Measurements from ENCODE around the gene COBL. TPM values are rescaled to one million over a fixed set of nuclear protein-coding genes. Genes with fewer than 3 reads are reported as not detected.

The COBL gene
- polyA plus RNA-seq, 3 donors, result not detected

GRCh38 chr7:51146816-51147586 lies 169.6 kb downstream of the COBL start:
- Histone ChIP-seq H3K27me3 (ENCODE audit: control insufficient read depth in 2 of 2, insufficient read depth in 2 of 2, low read length in 2 of 2) (no peaks in the 10 kb centered on the region), H3K4me1 (ENCODE audit: control insufficient read depth in 1 of 2, insufficient read depth in 2 of 2, low read length in 2 of 2) (no peaks in the 10 kb centered on the region), H2AFZ (ENCODE audit: insufficient read depth, low read depth, low read length, poor library complexity, severe bottlenecking) (no peak overlapping the region), H3K27ac (ENCODE audit: low read depth in 1 of 2, low read length in 2 of 2) (no peak overlapping the region), H3K4me3 (replicated peaks in 1 of 3; ENCODE audit: low read depth in 2 of 3, low read length in 3 of 3) (no peak overlapping the region), H3K9me3 (replicated peaks in 1 of 2; ENCODE audit: control insufficient read depth in 1 of 2, insufficient read depth in 1 of 2, low read length in 2 of 2) (peaks cover 14 to 30% of the 10 kb centered on the region in 2 donors), H3K36me3 (replicated peaks in 1 of 2; ENCODE audit: control insufficient read depth in 1 of 2, insufficient read depth in 2 of 2, low read length in 2 of 2) (no peaks in the 10 kb centered on the region), H3K4me2 (replicated peaks; ENCODE audit: extremely low read depth, low read length, poor library complexity, severe bottlenecking) (no peak overlapping the region), H3K79me2 (ENCODE audit: insufficient read depth, low read length) (no peaks in the 10 kb centered on the region), H3K9ac (ENCODE audit: insufficient read depth, low read length, poor library complexity, severe bottlenecking) (no peak overlapping the region), H4K20me1 (ENCODE audit: insufficient read depth, low read length) (no peaks in the 10 kb centered on the region)
- Mint-ChIP-seq H3K36me3 (no peaks in the 10 kb centered on the region), H3K27me3 (ENCODE audit: low read depth in 3 of 3) (peaks cover under 1 to 10% (median 6%) of the 10 kb centered on the region in 3 donors), H3K4me1 (no peaks in the 10 kb centered on the region), H3K4me3 (no peak overlapping the region), H3K9me3 (peaks cover 15 to 39% (median 28%) of the 10 kb centered on the region in 7 donors), H3K27ac (no peak overlapping the region)
- intact Hi-C loops (cut with micrococcal nuclease), result no loop called here
- TF ChIP-seq CTCF (IDR thresholded peaks at IDR 0.05), result no peak
- no peak for DNase-seq
- 100% methylated on average over 4 of the region's 7 CpGs for WGBS (ENCODE audit: insufficient coverage)

DNA sequence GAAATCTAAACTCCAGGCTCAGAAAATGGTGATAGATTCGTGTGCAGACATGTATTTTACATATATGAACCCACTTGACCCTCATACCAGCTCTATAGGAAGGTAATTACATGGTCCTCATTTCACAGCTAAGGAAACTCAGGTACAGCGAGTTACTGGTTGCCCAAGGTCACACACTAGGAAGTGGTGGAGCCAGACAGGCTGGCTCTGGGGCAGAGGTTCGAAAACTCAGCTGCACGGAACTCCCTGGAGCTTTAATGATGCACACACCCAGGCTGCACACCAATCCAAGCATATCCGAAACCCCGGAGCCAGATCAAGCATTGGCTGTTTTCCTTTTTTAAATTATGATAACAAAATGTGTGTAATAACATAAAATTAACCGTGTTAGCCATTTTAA lies 172.4 kb downstream of the COBL start:
- no peaks in the 10 kb centered on the region for H3K27me3 ChIP-seq (ENCODE audit: control insufficient read depth in 2 of 2, insufficient read depth in 2 of 2, low read length in 2 of 2)
- no peak overlapping the region for H3K27ac Mint-ChIP-seq
- TF ChIP-seq CTCF (IDR thresholded peaks at IDR 0.05), result no peak

More for the DNA sequence above, 172.4 kb downstream of the COBL start:
- peaks cover 0 to 9% (median 6%) of the 10 kb centered on the region in 3 donors for H3K27me3 Mint-ChIP-seq (ENCODE audit: low read depth in 3 of 3)
- no peaks in the 10 kb centered on the region for H3K4me1 Mint-ChIP-seq
- Histone ChIP-seq H2AFZ (ENCODE audit: insufficient read depth, low read depth, low read length, poor library complexity, severe bottlenecking) (no peak overlapping the region), H3K9ac (ENCODE audit: insufficient read depth, low read length, poor library complexity, severe bottlenecking) (no peak overlapping the region), H3K36me3 (replicated peaks in 1 of 2; ENCODE audit: control insufficient read depth in 1 of 2, insufficient read depth in 2 of 2, low read length in 2 of 2) (no peaks in the 10 kb centered on the region), H3K4me2 (replicated peaks; ENCODE audit: extremely low read depth, low read length, poor library complexity, severe bottlenecking) (no peak overlapping the region), H3K79me2 (ENCODE audit: insufficient read depth, low read length) (no peaks in the 10 kb centered on the region), H3K4me1 (ENCODE audit: control insufficient read depth in 1 of 2, insufficient read depth in 2 of 2, low read length in 2 of 2) (no peaks in the 10 kb centered on the region), H4K20me1 (ENCODE audit: insufficient read depth, low read length) (no peaks in the 10 kb centered on the region), H3K27ac (ENCODE audit: low read depth in 1 of 2, low read length in 2 of 2) (no peak overlapping the region), H3K4me3 (replicated peaks in 1 of 3; ENCODE audit: low read depth in 2 of 3, low read length in 3 of 3) (no peak overlapping the region), H3K9me3 (replicated peaks in 1 of 2; ENCODE audit: control insufficient read depth in 1 of 2, insufficient read depth in 1 of 2, low read length in 2 of 2) (peaks cover 14 to 30% of the 10 kb centered on the region in 2 donors)
- H3K9me3 Mint-ChIP-seq, result peaks cover 13 to 32% (median 27%) of the 10 kb centered on the region in 7 donors
- intact Hi-C loops (cut with micrococcal nuclease), result no loop called here
- no peaks in the 10 kb centered on the region for H3K36me3 Mint-ChIP-seq
- WGBS (ENCODE audit: insufficient coverage), result 95% methylated on average over 2 of the region's 7 CpGs
- no peak for DNase-seq
- no peak overlapping the region for H3K4me3 Mint-ChIP-seq

All from CD14-positive monocyte (primary cell).